ENCODE results near the gene TAF5. TPM values are rescaled to one million over a fixed set of nuclear protein-coding genes. Genes with fewer than 3 reads are reported as not detected.

Gene TAF5
- total RNA-seq, 1 experiment from 2014 or later: 8.3 TPM

- Histone ChIP-seq H3K9ac (ENCODE audit: extremely low read depth, insufficient read length, low read length) (no peak overlapping the region), H3K23ac (ENCODE audit: insufficient read length, low read depth, low read length) (no peak overlapping the region), H3K23me2 (ENCODE audit: insufficient read length, low read depth, low read length, poor library complexity, severe bottlenecking) (peaks cover 3% of the 10 kb centered on the region), H3K4ac (ENCODE audit: low read depth, low read length) (no peak overlapping the region), H3K4me1 (ENCODE audit: insufficient read depth, low read length) (no peaks in the 10 kb centered on the region), H2BK15ac (ENCODE audit: low read depth, low read length) (no peak overlapping the region), H3T11ph (ENCODE audit: low read length) (no peak overlapping the region), H4K8ac (replicated peaks; ENCODE audit: insufficient read length, low read depth, low read length) (no peak overlapping the region), H3K18ac (ENCODE audit: insufficient read length, low read depth, low read length) (no peak overlapping the region), H3K27ac (ENCODE audit: insufficient read length, low read depth, low read length) (no peak overlapping the region), H3K79me2 (ENCODE audit: insufficient read depth, low read length) (no peaks in the 10 kb centered on the region), H2AFZ (ENCODE audit: low read length) (no peak overlapping the region), H2BK20ac (ENCODE audit: low read depth, low read length, poor library complexity, severe bottlenecking) (no peak overlapping the region), H3K79me1 (ENCODE audit: insufficient read depth, low read depth, low read length, poor library complexity, severe bottlenecking) (no peaks in the 10 kb centered on the region), H3K4me2 (ENCODE audit: insufficient read depth, insufficient read length, low read length) (peak overlapping the region; percentile 20), H2BK120ac (ENCODE audit: low read depth, low read length, poor library complexity, severe bottlenecking) (no peak overlapping the region), H3K14ac (ENCODE audit: insufficient read depth, low read length) (no peak overlapping the region), H4K91ac (ENCODE audit: insufficient read length, low read depth, low read length) (no peak overlapping the region), H2AK5ac (ENCODE audit: insufficient read length, low read length) (no peak overlapping the region), H4K5ac (ENCODE audit: insufficient read length, low read depth, low read length) (no peak overlapping the region), H2BK12ac (ENCODE audit: insufficient read length, low read depth, low read length) (no peak overlapping the region), H4K20me1 (ENCODE audit: control insufficient read depth, insufficient read depth, insufficient read length) (no peaks in the 10 kb centered on the region), H3K27me3 (ENCODE audit: insufficient read depth, low read length) (no peaks in the 10 kb centered on the region), H2BK5ac (ENCODE audit: insufficient read length, low read length) (no peak overlapping the region), H3K56ac (ENCODE audit: insufficient read length, low read depth, low read length) (no peak overlapping the region), H3K9me3 (ENCODE audit: control insufficient read depth, low read depth, low read length) (no peaks in the 10 kb centered on the region)
- H3K27me3 Mint-ChIP-seq (ENCODE audit: low read depth): no peaks in the 10 kb centered on the region
- no peaks in the 10 kb centered on the region for H3K9me3 Mint-ChIP-seq
- H3K27ac Mint-ChIP-seq: peak overlapping the region in 2 of 3 experiments; percentile 77 to 81; a peak in 3 of 7 replicates
- WGBS (ENCODE audit: extremely low coverage, insufficient read length, low lambda C conversion rate): no CpG with 5 or more reads among the region's 10 CpGs
- DNase-seq: no peak
- peaks cover 0 to 2% (median 0%) of the 10 kb centered on the region in 3 experiments; a peak in 1 of 7 replicates for H3K36me3 Mint-ChIP-seq (ENCODE audit: insufficient read depth in 1 of 3, low read depth in 3 of 3)
- peaks cover 2 to 10% of the 10 kb centered on the region in 2 experiments; a peak in 2 of 4 replicates for H3K4me1 Mint-ChIP-seq
- no peak for TF ChIP-seq CTCF (conservative IDR thresholded peaks at IDR 0.05)
- H3K4me3 Mint-ChIP-seq: peak overlapping the region; percentile 81 to 92
Observed at GRCh38 chr10:103367379-103367781, 396 bp upstream of the TAF5 start.
